GM19193 (cell line): ENCODE measurements around the gene OR11G2.

ENCODE experiments used
- POLR2A ChIP-seq: IDR thresholded peaks from 4 replicates; pipeline ENCODE4 v1.6.1; 2011; ENCODE audit not compliant: insufficient read depth, insufficient read length; ENCODE audit errors: extremely low read depth

The OR11G2 gene, protein sequence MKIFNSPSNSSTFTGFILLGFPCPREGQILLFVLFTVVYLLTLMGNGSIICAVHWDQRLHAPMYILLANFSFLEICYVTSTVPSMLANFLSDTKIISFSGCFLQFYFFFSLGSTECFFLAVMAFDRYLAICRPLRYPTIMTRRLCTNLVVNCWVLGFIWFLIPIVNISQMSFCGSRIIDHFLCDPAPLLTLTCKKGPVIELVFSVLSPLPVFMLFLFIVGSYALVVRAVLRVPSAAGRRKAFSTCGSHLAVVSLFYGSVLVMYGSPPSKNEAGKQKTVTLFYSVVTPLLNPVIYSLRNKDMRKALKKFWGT

GRCh38 chr14:20190596-20190995 lies at the start of gene OR11G2:
Gene OR11G2, plus strand, starts transcription at chr14:20190896. Its CDS starts 6,542 bp downstream, at chr14:20197438.
- no peak for TF ChIP-seq POLR2A

GRCh38 chr14:20143911-20144310 lies 46.8 kb upstream of the OR11G2 start:
- TF ChIP-seq POLR2A, result no peak

DNA sequence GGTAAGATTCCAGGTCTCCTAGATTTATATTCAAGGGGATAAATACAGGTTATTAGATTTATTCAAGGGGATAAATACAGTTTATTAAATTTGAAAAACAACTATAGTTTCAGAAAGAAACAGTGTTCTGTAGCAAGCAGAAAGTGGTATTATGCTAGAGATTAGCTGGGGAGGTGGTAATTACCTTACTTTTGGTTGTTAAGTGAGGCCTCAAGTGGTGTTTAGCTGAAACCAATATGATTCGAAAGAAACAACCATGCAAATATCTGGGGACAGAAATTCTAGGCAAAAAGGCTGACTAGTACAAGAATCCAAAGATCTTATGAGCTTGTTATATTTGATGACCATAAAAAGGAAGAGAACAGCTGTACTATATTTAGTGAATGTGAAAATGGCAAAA lies 45.9 kb upstream of the OR11G2 start:
- no peak for TF ChIP-seq POLR2A

DNA sequence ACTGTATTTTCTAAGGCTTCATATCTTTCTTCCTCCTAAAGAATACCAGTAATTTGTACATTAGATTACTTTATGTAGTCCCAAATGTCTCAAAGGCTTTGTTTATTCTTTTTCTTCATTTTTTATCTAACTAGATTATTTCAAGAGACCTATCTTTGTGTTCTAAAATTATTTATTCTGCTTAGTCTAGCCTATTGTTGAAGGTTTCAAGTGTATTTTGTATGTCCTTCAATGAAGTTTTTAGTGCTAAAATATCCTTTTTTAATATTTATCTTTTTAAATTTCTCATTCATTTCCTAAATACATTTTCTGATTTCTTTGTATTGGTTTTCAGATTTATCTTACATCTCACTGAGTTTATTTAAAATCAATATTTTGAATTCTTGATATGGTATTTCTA lies 26.2 kb upstream of the OR11G2 start:
- no peak for TF ChIP-seq POLR2A

DNA sequence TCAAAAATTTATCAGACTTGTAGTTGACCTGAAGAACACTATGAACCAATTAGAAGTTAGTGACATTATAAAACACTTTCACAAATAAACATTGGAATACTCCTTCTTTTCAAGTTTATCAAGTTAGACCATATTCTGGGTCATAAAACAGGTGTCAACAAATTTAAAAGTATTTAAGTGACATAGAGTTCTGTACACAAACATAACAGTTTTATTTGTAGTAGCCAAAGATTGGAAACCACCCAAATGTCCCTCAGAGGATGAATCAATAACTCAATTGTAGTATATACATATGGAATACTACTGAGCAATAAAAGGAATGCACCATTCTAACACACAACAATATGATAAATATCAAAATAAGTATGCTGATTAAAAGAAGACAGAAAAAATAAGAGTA lies 23.6 kb upstream of the OR11G2 start:
- TF ChIP-seq POLR2A, result no peak

- no peak for TF ChIP-seq POLR2A
These were observed 14.4 kb upstream of the OR11G2 start for GRCh38 chr14:20176330-20176729.

- no peak for TF ChIP-seq POLR2A
These were observed 13.2 kb upstream of the OR11G2 start for GRCh38 chr14:20177433-20177974.

- TF ChIP-seq POLR2A, result no peak
These were observed 11.5 kb upstream of the OR11G2 start for GRCh38 chr14:20179218-20179617.

- TF ChIP-seq POLR2A, result no peak
These were observed 10.8 kb upstream of the OR11G2 start for GRCh38 chr14:20179880-20180279.

DNA sequence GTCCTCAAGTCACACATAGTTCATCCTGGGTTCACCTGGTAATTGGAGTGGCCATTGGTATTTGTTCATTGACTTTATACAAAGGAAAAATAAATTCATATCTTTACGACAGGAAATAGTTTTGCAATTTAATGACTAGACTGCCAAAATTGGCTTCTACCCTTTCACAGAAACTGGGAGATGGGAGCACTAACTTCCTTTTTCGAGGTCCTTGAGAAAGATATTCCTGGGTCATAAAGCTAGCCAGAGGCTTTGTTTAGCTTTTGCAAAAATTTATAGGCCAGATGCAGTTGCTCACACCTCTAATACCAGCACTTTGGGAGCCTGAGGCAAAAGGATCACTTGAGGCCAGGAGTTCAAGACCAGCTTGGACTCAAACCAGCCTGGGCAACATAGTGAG lies 10.2 kb upstream of the OR11G2 start:
- no peak for TF ChIP-seq POLR2A

GRCh38 chr14:20184181-20184580 lies 6.5 kb upstream of the OR11G2 start:
- TF ChIP-seq POLR2A, result no peak

DNA sequence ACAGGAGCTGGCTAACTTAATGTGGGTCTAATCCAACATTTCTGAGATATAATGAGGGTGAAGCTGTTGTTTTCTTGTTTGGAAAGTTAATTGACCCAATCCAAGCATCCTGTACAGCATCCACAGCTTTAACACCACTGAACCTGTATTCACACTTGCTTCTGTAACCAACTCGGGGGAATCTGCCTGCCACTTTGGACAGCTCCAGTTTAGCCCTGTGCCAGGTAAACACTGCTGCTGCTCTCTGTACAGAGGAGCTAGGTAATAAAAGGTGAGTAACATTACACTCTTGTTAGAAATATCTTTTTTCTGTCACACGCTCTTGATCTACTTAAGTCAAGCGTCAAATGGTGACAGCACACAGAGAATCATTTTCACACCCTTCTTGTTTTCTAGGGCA lies 700 bp downstream of the OR11G2 start:
- no peak for TF ChIP-seq POLR2A

DNA sequence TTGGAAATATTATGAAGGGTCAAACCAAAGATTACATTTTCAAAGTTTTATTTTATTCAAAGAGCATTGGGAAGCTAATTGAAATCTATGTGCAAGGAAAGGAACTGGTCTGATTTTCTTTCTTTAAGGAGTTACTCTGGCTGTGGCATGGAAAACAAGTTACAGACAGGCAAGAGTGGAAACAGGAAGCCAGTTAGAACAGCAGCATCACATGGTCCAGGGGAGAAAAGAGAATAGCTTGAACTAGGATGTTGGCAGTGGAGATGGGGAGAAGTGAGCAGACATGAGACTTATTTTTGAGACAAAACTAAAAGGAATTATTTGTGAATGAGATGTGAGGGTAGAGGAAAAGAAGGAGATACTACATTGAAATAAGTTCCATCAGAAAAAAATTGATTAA lies 3.4 kb downstream of the OR11G2 start:
- TF ChIP-seq POLR2A, result no peak

DNA sequence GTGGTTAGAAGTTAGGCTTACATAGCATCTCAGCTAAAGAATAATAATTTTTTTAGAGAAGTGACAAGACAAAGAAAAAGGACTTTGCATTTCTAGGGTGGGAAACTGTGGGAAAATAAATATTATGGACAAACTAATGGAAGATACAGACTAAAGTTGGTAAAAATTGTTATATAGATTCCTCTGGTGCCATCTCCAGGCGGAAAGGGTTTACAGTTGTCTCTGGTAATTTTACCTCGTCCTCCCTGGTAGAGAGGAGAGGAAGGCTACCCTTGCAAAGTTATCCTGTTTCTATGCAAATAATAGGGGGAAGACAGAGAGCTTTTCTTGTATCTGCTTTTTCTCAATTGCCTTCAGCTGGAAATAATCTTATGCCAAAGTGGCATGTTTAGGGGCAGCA lies 5.2 kb downstream of the OR11G2 start:
- no peak for TF ChIP-seq POLR2A

- TF ChIP-seq POLR2A, result no peak
These were observed 6.8 kb downstream of the OR11G2 start for GRCh38 chr14:20197459-20197858.

- TF ChIP-seq POLR2A, result no peak
These were observed 8.3 kb downstream of the OR11G2 start for GRCh38 chr14:20198991-20199390.

GRCh38 chr14:20204721-20205120 lies 14.0 kb downstream of the OR11G2 start:
- TF ChIP-seq POLR2A, result no peak
